ENCODE measurements around the gene R3HDML. TPM values are rescaled to one million over a fixed set of nuclear protein-coding genes. Genes with fewer than 3 reads are reported as not detected.

Gene R3HDML
- total RNA-seq, 2 experiments from 2014 or later: not detected

GRCh38 chr20:44348168-44348659, 11.4 kb downstream of the R3HDML start:
- Mint-ChIP-seq H3K9me3 (no peaks in the 10 kb centered on the region), H3K36me3 (ENCODE audit: low read depth) (no peaks in the 10 kb centered on the region), H3K4me3 (no peak overlapping the region), H3K4me1 (ENCODE audit: low read depth) (no peaks in the 10 kb centered on the region), H3K27ac (no peak overlapping the region), H3K27me3 (peaks cover 4% of the 10 kb centered on the region)
- no peak for TF ChIP-seq CTCF (IDR thresholded peaks at IDR 0.05)
- ATAC-seq (no peak), DNase-seq (no peak)
- CTCF ChIA-PET: no interaction called here
- intact Hi-C loops (cut with micrococcal nuclease): no loop called here
- POLR2A ChIA-PET: no interaction called here

DNA sequence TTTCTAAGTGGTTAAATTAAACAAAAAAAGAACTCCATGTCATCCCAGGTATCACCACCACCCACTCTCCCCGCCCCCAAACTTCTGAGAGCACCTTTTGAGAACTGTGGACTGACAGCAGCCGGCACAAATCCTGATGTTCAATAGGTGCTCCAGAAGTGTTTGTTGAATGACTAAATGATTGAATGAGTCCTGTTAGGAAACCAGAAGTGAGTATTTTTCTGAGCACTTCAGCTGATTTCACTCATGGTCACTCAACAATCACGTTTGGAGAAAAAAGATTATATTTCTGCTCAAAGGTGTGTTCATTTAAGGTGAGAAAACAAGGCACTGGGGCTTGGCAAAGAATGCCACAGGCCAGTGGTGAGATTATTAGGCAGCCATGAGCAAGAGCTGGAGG, 12.5 kb downstream of the R3HDML start:
- H3K27ac Mint-ChIP-seq: no peak overlapping the region
- no peak for TF ChIP-seq CTCF (IDR thresholded peaks at IDR 0.05)
- H3K4me3 Mint-ChIP-seq: no peak overlapping the region
- CTCF ChIA-PET: interaction anchor here (1.3 kb wide), 1 partner anchor 35 kb away, joined by 3 read pairs; no protein-coding TSS in a partner anchor
- H3K9me3 Mint-ChIP-seq: no peaks in the 10 kb centered on the region
- intact Hi-C loops (cut with micrococcal nuclease): no loop called here
- peaks cover 4% of the 10 kb centered on the region for H3K27me3 Mint-ChIP-seq
- POLR2A ChIA-PET: no interaction called here
- H3K36me3 Mint-ChIP-seq (ENCODE audit: low read depth): no peaks in the 10 kb centered on the region
- no peak for ATAC-seq
- H3K4me1 Mint-ChIP-seq (ENCODE audit: low read depth): no peaks in the 10 kb centered on the region
- no peak for DNase-seq

DNA sequence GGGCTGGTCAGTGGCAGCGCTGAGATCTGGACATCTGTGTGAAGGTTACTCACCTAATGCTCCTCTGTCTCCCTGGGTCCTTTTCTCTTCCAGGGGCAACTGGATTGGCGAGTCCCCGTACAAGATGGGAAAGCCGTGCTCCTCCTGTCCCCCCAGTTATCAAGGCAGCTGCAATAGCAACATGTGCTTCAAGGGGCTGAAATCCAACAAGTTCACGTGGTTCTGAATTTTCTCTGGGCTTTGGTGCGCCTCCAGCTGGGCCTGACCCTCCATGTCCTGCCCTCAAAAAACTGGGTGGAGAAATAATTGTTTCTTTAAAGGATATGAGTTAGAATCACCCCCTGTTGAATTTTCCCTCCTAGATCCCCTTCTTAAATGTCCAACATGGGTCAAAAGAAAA, 13.7 kb downstream of the R3HDML start:
- intact Hi-C loops (cut with micrococcal nuclease): no loop called here
- H3K27me3 Mint-ChIP-seq: peaks cover 5% of the 10 kb centered on the region
- POLR2A ChIA-PET: no interaction called here

DNA sequence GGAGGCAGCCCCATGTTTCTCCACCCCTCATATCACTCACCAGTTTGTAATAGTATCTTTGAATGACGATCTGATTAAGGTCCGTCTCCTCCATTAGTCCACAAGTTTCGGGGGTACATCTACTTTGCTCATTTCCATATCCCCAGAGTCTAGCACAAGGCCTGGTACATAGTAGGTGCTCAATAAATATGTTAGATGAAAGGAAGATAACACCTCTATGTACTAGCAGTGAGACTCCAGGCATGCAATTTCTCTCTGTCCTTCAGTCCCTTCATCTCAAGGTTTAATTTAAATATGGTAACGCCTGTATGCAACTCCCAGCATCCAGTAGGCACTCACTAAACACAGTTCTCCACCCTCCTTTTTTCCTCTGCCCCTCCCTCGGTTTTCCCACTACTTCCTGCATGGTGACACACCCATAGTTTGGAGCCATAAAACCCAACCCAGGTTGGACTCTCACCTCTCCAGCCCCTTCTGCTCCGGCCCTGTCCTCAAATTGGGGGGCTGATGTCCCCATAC, 18.2 kb downstream of the R3HDML start:
- H3K4me3 Mint-ChIP-seq: no peak overlapping the region
- ChIA-PET CTCF (interaction anchor here (1.0 to 1.5 kb wide), 2 partner anchors 44 to 138 kb away, joined by 4 to 5 read pairs; partner anchors contain the start of gene FITM2), POLR2A (no interaction called here)
- H3K36me3 Mint-ChIP-seq (ENCODE audit: low read depth): no peaks in the 10 kb centered on the region
- peaks cover 8% of the 10 kb centered on the region for H3K27me3 Mint-ChIP-seq
- intact Hi-C loops (cut with micrococcal nuclease): no loop called here
- no peaks in the 10 kb centered on the region for H3K4me1 Mint-ChIP-seq (ENCODE audit: low read depth)
- ATAC-seq (no peak), DNase-seq (no peak)
- H3K9me3 Mint-ChIP-seq: no peaks in the 10 kb centered on the region
- TF ChIP-seq CTCF (IDR thresholded peaks at IDR 0.05): no peak
- H3K27ac Mint-ChIP-seq: no peak overlapping the region

More for the DNA sequence above, 13.7 kb downstream of the R3HDML start:
- no peak for DNase-seq
- no peak for TF ChIP-seq CTCF (IDR thresholded peaks at IDR 0.05)
- Mint-ChIP-seq H3K4me1 (ENCODE audit: low read depth) (no peaks in the 10 kb centered on the region), H3K27ac (no peak overlapping the region), H3K4me3 (no peak overlapping the region), H3K36me3 (ENCODE audit: low read depth) (no peaks in the 10 kb centered on the region), H3K9me3 (no peaks in the 10 kb centered on the region)
- CTCF ChIA-PET: no interaction called here
- no peak for ATAC-seq

DNA sequence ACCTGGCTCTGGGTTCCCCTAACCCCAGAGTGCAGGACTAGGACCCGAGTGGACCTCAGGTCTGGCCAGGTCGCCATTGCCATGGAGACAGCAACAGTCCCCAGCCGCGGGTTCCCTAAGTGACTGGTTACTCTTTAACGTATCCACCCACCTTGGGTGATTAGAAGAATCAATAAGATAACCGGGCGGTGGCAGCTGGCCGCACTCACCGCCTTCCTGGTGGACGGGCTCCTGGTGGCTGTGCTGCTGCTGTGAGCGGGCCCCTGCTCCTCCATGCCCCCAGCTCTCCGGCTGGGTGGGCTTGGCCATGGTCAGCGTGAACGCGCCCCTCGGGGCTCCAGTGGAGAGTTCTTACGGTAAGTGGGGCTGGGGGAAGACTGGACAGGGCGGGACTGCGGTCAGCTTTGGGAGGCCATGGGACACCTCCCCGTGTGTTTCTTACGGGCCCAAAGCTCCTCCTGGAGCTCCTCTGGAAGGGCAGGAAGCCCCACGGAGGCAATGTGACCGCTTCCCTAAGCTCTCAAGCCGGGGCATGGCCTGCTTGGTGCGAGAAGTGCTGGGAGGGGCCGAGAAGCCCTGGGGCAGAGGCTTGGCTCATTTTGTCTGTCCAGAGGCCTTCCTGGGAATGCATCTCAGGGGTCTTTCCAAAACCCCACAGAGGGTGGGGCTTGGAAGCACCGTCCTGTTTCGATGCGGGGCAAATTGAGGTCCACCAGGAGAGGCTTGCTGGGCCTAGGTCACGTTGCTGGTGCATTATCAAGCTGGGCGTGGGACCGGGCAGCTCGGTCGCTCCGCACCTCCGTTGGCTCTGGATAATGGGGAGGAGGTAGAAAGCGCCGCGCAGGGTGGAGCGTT, 18.9 kb downstream of the R3HDML start, which contains the start of gene HNF4A:
Gene HNF4A, plus strand, starts transcription at position 202 of the 855 bp plus-strand sequence. Its CDS starts 106 bp downstream, at position 308.
- Mint-ChIP-seq H3K4me3 (no peak within 1 kb of the TSS), H3K4me1 (ENCODE audit: low read depth) (no peaks in the 10 kb centered on the region), H3K27ac (no peak within 1 kb of the TSS), H3K36me3 (ENCODE audit: low read depth) (no peaks in the 10 kb centered on the region), H3K9me3 (no peaks in the 10 kb centered on the region), H3K27me3 (peaks cover 8% of the 10 kb centered on the region)
- no peak for ATAC-seq
- TF ChIP-seq CTCF (IDR thresholded peaks at IDR 0.05): no peak
- ChIA-PET CTCF (interaction anchor here (1.5 kb wide), 1 partner anchor 138 kb away, joined by 5 read pairs; no protein-coding TSS in a partner anchor), POLR2A (no interaction called here)
- intact Hi-C loops (cut with micrococcal nuclease): no loop called here
- no peak for DNase-seq
